Left lung (tissue), 10 donors: ENCODE data around the gene CST7. TPM values are rescaled to one million over a fixed set of nuclear protein-coding genes. Genes with fewer than 3 reads are reported as not detected.
A peak's percentile ranks its signal among the peaks of the same experiment; 100 is the strongest.

Source experiments
- ATAC-seq: fragments of 200-7000 bp; cut with Tn5 transposase; one replicate; pipeline ENCODE4 v1.9.1; 2020; ENCODE audit warnings: moderate library complexity
- DNase-seq, 4 donors: peaks; one replicate each; pipeline ENCODE4 v3.0.0-alpha.2; 2013 to 2020
- H3K27ac ChIP-seq, 2 donors: fragments of 200-600 bp; sonication (generic) in 1 of 2; one replicate each; pipeline versions ENCODE4 v1.5.0 to v1.8.0; 2020 to 2021
- H3K27me3 ChIP-seq, 2 donors: fragments of 200-600 bp; sonication (generic) in 1 of 2; one replicate each; pipeline versions ENCODE4 v1.5.0 to v1.8.0; 2020 to 2021
- H3K36me3 ChIP-seq, 2 donors: fragments of 200-600 bp; sonication (generic) in 1 of 2; one replicate each; pipeline versions ENCODE4 v1.5.0 to v1.8.0; 2020 to 2021
- H3K4me1 ChIP-seq, 2 donors: fragments of 200-600 bp; one replicate each; pipeline ENCODE4 v1.8.0; 2021
- H3K4me3 ChIP-seq, 2 donors: fragments of 200-600 bp; sonication (generic) in 1 of 2; one replicate each; pipeline versions ENCODE4 v1.5.0 to v1.8.0; 2020 to 2021; ENCODE audit warnings: mild to moderate bottlenecking in 1 of 2
- H3K9me3 ChIP-seq, 2 donors: fragments of 200-600 bp; sonication (generic) in 1 of 2; one replicate each; pipeline versions ENCODE4 v1.5.0 to v1.8.0; 2020 to 2021
- intact Hi-C, 2 donors: fragments of 100-400 bp; cut with DNase I; formaldehyde crosslinking; loops; one replicate each; pipeline versions ENCODE4 v1.11.2 to v1.14.2; 2022
- polyA plus RNA-seq, 6 donors: library from polyadenylated mRNA; unstranded; fragments of 120-200 nt; gene quantifications; one replicate each; pipeline ENCODE4 v1.2.1, GENCODE V29; 2013; ENCODE audit not compliant: insufficient read length in 6 of 6
- total RNA-seq, 2 donors: library from RNA; stranded (reverse); fragmentation: NEBNext Ultra II Directional; extraction: Animal tissue kit (Norgen Biotek cat#: 25700); gene quantifications; one replicate each; pipeline ENCODE4 v1.2.1, GENCODE V29; 2021
- TF ChIP-seq, protein P1 (sequence below), 2 donors: fragments of 200-600 bp; sonication (generic) in 1 of 2; IDR thresholded peaks; one replicate each; pipeline versions ENCODE4 v1.5.0 to v1.8.0; 2021; ENCODE audit warnings: antibody characterized with exemption in 2 of 2
- donor health status: DM: no; HTN: yes; CAD: no.
- donor health status: DM: no; HTN: no; CAD: no.

The CST7 gene
- total and polyA plus RNA-seq, 8 donors = 0.84 to 28.0 (median 1.7) TPM

DNA sequence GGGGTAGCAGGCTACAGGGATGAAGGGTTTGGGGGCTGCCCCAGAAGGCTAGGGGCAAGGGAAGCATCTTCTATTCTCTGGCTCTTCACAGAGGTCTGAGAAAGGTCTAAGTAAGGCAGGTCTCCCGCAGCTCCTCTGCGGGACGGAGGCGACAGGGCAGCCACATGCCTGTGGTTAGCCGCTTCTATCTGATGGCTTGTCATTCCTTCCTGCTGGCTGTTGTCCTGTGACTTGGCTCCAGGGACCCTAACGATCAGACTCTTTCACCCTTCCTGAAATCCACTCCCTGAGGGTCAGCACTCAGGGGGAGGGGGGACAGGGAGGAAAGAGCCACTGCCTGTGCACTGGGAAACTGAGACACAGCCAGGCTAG lies 673 bp downstream of the CST7 start:
- intact Hi-C loops = no loop called here
- peaks cover 0 to 48% of the 10 kb centered on the region in 2 donors for H3K4me1 ChIP-seq
- H3K27me3 ChIP-seq = peaks cover 0 to 27% of the 10 kb centered on the region in 2 donors
- peaks cover 0 to 16% of the 10 kb centered on the region in 2 donors for H3K9me3 ChIP-seq
- peak; percentile 23 for ATAC-seq
- TF ChIP-seq, protein P1, sequence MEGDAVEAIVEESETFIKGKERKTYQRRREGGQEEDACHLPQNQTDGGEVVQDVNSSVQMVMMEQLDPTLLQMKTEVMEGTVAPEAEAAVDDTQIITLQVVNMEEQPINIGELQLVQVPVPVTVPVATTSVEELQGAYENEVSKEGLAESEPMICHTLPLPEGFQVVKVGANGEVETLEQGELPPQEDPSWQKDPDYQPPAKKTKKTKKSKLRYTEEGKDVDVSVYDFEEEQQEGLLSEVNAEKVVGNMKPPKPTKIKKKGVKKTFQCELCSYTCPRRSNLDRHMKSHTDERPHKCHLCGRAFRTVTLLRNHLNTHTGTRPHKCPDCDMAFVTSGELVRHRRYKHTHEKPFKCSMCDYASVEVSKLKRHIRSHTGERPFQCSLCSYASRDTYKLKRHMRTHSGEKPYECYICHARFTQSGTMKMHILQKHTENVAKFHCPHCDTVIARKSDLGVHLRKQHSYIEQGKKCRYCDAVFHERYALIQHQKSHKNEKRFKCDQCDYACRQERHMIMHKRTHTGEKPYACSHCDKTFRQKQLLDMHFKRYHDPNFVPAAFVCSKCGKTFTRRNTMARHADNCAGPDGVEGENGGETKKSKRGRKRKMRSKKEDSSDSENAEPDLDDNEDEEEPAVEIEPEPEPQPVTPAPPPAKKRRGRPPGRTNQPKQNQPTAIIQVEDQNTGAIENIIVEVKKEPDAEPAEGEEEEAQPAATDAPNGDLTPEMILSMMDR (IDR thresholded peaks at IDR 0.05) = no peak
- H3K27ac ChIP-seq = peak overlapping the region in 1 of 2 donors; percentile 84
- H3K4me3 ChIP-seq = peak overlapping the region in 1 of 2 donors; percentile 42
- no peaks in the 10 kb centered on the region for H3K36me3 ChIP-seq
- no peak for DNase-seq

DNA sequence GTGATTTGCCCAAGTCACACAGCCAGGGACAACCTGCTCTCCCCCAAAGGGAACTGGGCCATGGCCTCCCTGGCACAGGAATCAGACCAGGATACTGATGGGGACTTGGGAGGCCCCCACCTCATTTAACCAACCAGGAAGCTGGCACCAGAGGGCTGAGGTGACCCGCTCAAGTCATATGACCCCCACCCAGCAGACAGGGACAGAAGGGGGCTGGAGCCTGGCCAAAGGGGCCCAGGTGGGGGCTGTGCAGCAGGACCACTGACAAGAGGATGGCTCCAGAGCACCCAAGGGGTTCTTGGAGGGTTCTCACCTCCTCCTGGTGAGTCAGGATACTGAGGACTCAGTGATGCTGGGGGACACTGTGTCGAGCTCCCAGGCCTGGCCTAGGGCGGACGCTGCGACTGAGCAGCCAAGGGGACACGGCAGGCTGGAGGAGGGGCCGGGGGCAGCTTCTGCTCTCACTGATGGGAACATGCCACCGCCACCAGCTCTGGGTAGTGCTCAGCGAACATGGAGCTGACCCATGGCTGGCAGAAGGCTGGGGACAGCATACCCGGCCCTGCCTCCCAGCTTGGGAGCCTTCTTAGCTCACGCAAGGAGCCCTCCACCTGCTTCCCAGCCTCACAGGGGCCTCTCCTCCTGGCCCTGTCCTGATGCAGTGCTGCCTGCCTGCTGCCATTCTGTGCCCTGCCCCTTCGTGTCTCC lies 1.2 kb downstream of the CST7 start:
- peaks cover 0 to 53% of the 10 kb centered on the region in 2 donors for H3K4me1 ChIP-seq
- peaks cover 0 to 27% of the 10 kb centered on the region in 2 donors for H3K27me3 ChIP-seq
- H3K4me3 ChIP-seq = peak overlapping the region in 1 of 2 donors; percentile 42
- intact Hi-C loops = no loop called here
- no peaks in the 10 kb centered on the region for H3K36me3 ChIP-seq
- DNase-seq = peak in 1 of 4 donors; percentile 81
- no peak for ATAC-seq
- TF ChIP-seq, protein P1 (IDR thresholded peaks at IDR 0.05) = no peak
- peak overlapping the region in 1 of 2 donors; percentile 84 for H3K27ac ChIP-seq
- H3K9me3 ChIP-seq = peaks cover 0 to 12% of the 10 kb centered on the region in 2 donors

DNA sequence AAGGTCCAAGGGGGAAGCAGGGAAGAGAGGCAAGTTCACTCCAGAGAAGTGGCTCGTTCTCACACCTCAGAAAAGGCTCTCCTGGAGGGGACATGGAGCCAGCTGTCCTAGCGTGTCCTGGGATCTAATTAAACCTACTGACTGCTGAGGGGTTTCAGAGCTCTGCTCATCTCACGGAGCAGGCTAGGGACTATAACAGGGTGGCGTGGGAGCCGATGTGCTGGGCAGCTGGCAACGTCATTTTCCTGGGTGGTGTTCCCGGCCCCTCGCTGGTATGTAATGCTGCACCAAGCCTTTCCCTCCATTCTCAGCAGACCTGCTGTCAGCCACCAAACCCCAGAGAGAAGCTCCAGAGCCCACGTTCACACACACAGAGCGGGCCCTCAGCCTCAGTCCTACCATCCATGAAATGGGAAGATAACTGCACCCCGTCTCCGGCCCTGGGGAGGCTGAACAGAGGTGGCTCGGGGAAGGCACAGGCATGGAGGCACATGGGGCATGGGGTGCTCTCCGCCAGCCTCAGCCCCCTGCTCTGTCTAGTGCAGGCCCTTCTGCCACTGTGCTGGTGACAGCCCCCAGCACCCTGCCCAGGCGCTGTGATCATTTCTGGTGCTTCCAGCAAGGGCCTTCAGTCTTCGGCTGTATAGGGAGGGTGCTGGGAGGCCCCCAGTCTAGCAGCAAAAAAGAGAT lies 1.9 kb downstream of the CST7 start:
- Histone ChIP-seq H3K27ac (peak overlapping the region in 1 of 2 donors; percentile 84), H3K4me3 (peak overlapping the region in 1 of 2 donors; percentile 42)
- no peak for DNase-seq

DNA sequence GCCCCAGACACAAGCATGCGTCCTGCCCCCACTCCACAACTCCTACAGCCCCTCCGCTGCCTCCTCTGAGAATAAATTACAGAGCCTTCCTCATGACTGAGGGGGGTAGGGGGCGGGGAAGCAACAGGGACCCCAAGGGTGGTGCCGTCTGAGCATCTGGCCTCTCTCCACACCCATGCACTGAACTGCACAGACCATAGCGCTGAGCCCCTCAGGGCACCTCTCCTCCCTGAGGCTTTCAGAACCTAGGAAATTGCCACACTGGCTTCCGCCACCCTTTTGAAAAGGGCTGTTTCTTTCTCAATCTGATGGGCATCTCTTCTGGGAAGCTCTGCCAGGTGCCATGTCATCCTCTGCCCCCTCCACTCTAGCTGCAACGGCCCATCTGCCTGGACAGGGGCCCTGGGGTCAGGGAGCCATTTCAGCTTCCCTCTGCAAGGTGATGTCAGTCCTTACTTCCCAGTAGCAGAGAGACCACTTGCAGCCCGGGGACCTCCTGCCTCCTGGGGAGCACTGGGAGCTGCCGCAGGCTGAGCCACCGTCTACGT lies 2.5 kb downstream of the CST7 start:
- peaks cover 0 to 27% of the 10 kb centered on the region in 2 donors for H3K27me3 ChIP-seq
- DNase-seq = no peak
- H3K9me3 ChIP-seq = peaks cover 0 to 7% of the 10 kb centered on the region in 2 donors
- peak overlapping the region in 1 of 2 donors; percentile 84 for H3K27ac ChIP-seq
- ATAC-seq = no peak
- peaks cover 0 to 53% of the 10 kb centered on the region in 2 donors for H3K4me1 ChIP-seq
- peaks cover 0 to 11% of the 10 kb centered on the region in 2 donors for H3K36me3 ChIP-seq
- H3K4me3 ChIP-seq = peak overlapping the region in 1 of 2 donors; percentile 42
- intact Hi-C loops = no loop called here
- TF ChIP-seq, protein P1 (IDR thresholded peaks at IDR 0.05) = no peak

More for the DNA sequence above, 1.9 kb downstream of the CST7 start:
- peaks cover 0 to 27% of the 10 kb centered on the region in 2 donors for H3K27me3 ChIP-seq
- intact Hi-C loops = no loop called here
- peaks cover 0 to 53% of the 10 kb centered on the region in 2 donors for H3K4me1 ChIP-seq
- peaks cover 0 to 12% of the 10 kb centered on the region in 2 donors for H3K9me3 ChIP-seq
- ATAC-seq = no peak
- TF ChIP-seq, protein P1 (IDR thresholded peaks at IDR 0.05) = no peak
- H3K36me3 ChIP-seq = peaks cover 0 to 5% of the 10 kb centered on the region in 2 donors
